ENCODE data around the gene MARCHF10. TPM values are rescaled to one million over a fixed set of nuclear protein-coding genes. Genes with fewer than 3 reads are reported as not detected.

MARCHF10 gene
- total and polyA plus RNA-seq, 2 of the 13 experiments (the other 11 are each of a cell fraction or from before 2014, with no cell fraction given) = not detected

GRCh38 chr17:62809656-62810055, 1.5 kb upstream of the MARCHF10 start:
- Histone ChIP-seq H4K20me1 (ENCODE audit: insufficient read depth, low read length) (no peaks in the 10 kb centered on the region), H3K4me2 (ENCODE audit: low read depth, low read length) (no peak overlapping the region), H3K4me3 (replicated peaks in 1 of 3; ENCODE audit: insufficient read depth in 1 of 3, low read depth in 2 of 3, low read length in 3 of 3) (no peak overlapping the region), H3K27me3 (ENCODE audit: control insufficient read depth in 1 of 2, insufficient read depth in 2 of 2, low read length in 2 of 2) (peaks cover 3 to 42% of the 10 kb centered on the region in 2 experiments), H2AFZ (ENCODE audit: low read length) (no peak overlapping the region), H3K9me3 (ENCODE audit: low read length) (no peaks in the 10 kb centered on the region), H3K27ac (ENCODE audit: extremely low read length, insufficient read depth, low read length) (no peak overlapping the region), H3K36me3 (replicated peaks in 1 of 2; ENCODE audit: control insufficient read depth in 1 of 2, insufficient read depth in 2 of 2, low read length in 2 of 2) (no peaks in the 10 kb centered on the region), H3K4me1 (ENCODE audit: insufficient read depth, low read length) (no peaks in the 10 kb centered on the region), H3K9ac (ENCODE audit: insufficient read depth, low read depth, low read length) (no peak overlapping the region), H3K79me2 (ENCODE audit: insufficient read depth, low read length) (no peaks in the 10 kb centered on the region)
- in situ Hi-C loops (cut with HindIII; ENCODE audit: extremely low pct_ligation_motif_present, low pct_unique_long_range_greater_than_20kb) (no loop called here), intact Hi-C loops (cut with micrococcal nuclease; ENCODE audit: unreplicated experiment) (no loop called here)
- WGBS (ENCODE audit: low lambda C conversion rate) = 4% methylated on average over 4 of the region's 4 CpGs
- no TSS peak for BruUV-seq (replicated peaks)
- POLR2A ChIA-PET = no interaction called here
- FAIRE-seq (no peak), DNase-seq (ENCODE audit: low spot score) (no peak), ATAC-seq (no peak)
- CTCF ChIA-PET (ENCODE audit: low intra/inter-chr PET ratio, low total read pairs) = no interaction called here
- TF ChIP-seq ZNF282 (IDR thresholded peaks at IDR 0.05; ENCODE audit: partially characterized antibody) (no peak), AFF4 (CRISPR knock-in tag; IDR thresholded peaks at IDR 0.05) (no peak), ZNF605 (CRISPR knock-in tag; IDR thresholded peaks at IDR 0.05) (no peak), NFATC3 (CRISPR knock-in tag; IDR thresholded peaks at IDR 0.05) (no peak), MEIS1 (CRISPR knock-in tag; IDR thresholded peaks at IDR 0.05; ENCODE audit: borderline replicate concordance) (no peak), NCOA1 (CRISPR knock-in tag; IDR thresholded peaks at IDR 0.05) (no peak), PLSCR1 (CRISPR knock-in tag; IDR thresholded peaks at IDR 0.05; ENCODE audit: borderline replicate concordance) (no peak), FOXA3 (CRISPR knock-in tag; IDR thresholded peaks at IDR 0.05) (no peak), ATF1 (CRISPR knock-in tag; IDR thresholded peaks at IDR 0.05) (no peak), STAG1 (CRISPR knock-in tag; IDR thresholded peaks at IDR 0.05) (no peak), AGO1 (IDR thresholded peaks at IDR 0.05; ENCODE audit: low read depth, low read length, poor library complexity, severe bottlenecking) (no peak), ZIK1 (CRISPR knock-in tag; IDR thresholded peaks at IDR 0.05; ENCODE audit: borderline replicate concordance, low read depth) (no peak), ZBTB14 (CRISPR knock-in tag; IDR thresholded peaks at IDR 0.05) (no peak), ZNF572 (CRISPR knock-in tag; IDR thresholded peaks at IDR 0.05) (no peak), SRSF9 (IDR thresholded peaks at IDR 0.05; ENCODE audit: borderline replicate concordance, insufficient read depth, low read depth, low read length, poor library complexity, severe bottlenecking) (no peak), RFXAP (CRISPR knock-in tag; IDR thresholded peaks at IDR 0.05; ENCODE audit: borderline replicate concordance) (no peak)
